ENCODE results near the gene C6orf52.
"Not testable (repeated sequence)": the region's sequence is repeated elsewhere in the genome, so short reads cannot be mapped to it uniquely, and the experiment has no call there.

C6orf52 gene

GRCh38 chr6:10681795-10682194 lies 12.6 kb downstream of the C6orf52 start:
- H3K4me3 ChIP-seq (ENCODE audit: low read depth, low read length): no peak overlapping the region
- ChIA-PET POLR2A (no interaction called here), CTCF (no interaction called here)
- TF ChIP-seq CTCF (IDR thresholded peaks at IDR 0.05; ENCODE audit: insufficient read depth, low read length, missing control alignments): no peak
- DNase-seq (ENCODE audit: low read depth, low spot score): no peak

DNA sequence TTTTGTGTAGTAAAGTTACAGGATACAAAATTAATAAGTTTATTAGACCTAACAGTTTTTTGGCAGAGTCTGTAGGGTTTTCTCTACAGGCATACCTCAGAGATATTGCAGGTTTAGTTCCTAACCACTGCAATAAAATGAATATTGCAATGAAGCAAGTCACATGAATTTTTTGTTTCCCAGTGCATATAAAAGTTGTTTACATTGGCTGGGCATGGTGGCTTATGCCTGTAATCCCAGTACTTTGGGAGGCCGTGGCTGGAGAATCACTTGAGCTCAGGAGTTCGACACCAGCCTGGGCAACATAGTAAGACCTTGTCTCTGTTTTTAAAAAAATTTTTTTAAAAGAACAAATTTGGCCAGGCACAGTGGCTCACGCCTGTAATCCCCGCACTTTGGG lies 16.0 kb downstream of the C6orf52 start:
- no peak for DNase-seq (ENCODE audit: low read depth, low spot score)
- CTCF ChIA-PET: no interaction called here
- no peak for TF ChIP-seq CTCF (IDR thresholded peaks at IDR 0.05; ENCODE audit: insufficient read depth, low read length, missing control alignments)
- POLR2A ChIA-PET: no interaction called here
- H3K4me3 ChIP-seq (ENCODE audit: low read depth, low read length): no peak overlapping the region

DNA sequence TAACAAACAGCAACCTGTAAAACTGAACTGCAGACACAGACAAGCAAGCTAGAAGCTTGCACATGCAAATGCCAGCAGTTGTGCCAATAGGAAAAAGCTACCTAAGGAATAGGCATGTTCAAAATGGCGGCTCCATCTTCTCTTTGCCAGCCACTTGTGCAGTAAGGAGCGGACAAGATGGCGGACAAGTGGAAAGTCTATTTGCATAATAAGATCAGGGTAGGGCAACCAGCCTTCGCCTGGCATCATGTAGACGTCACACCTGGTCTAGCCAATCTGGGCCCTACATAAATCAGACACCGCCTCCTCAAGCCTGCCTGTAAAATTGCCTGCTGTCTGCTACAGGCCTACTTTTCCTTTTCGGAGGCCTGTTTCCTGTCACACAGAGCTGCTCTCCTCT lies 18.0 kb downstream of the C6orf52 start:
- CTCF ChIA-PET: no interaction called here

DNA sequence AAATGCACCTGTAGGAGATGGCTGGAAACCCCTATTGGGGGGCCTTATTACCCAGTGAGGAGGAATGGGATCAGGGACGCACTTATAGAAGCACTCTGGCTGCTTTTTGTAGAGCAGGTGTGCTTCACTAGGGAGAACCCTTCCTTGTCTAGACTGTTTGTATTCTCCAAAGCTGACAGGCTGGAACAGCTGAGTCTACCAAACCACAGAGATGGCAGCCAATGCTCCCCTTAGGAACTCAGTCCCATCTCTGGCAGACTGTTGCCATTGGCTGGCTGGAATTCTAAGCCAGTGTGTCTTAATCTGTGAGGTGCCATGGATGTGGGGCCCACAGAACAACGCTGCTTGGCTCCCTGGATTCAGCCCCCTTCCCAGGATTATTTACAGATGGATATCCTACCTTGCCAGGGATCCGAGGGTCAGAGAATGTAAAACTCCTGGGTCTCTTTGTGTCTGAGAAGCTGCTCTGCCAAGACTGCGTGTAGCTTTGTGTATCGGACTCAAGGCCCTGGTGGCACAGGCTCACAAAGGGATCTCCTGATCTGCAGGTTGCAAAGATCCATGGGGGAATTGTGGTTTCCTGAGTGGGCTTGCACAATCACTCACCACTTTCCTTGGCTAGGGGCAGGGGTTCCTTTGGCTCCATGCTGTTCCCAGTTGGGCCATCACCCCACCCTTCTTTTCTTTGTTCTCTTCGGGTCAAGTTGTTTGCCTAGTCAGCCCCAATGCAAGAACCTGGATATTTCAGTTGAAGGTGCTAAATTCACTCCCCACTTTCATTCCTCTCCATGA lies 26.1 kb downstream of the C6orf52 start:
- no peak for DNase-seq (ENCODE audit: low read depth, low spot score)
- no peak overlapping the region for H3K4me3 ChIP-seq (ENCODE audit: low read depth, low read length)
- TF ChIP-seq CTCF (IDR thresholded peaks at IDR 0.05; ENCODE audit: insufficient read depth, low read length, missing control alignments): no peak
- ChIA-PET POLR2A (no interaction called here), CTCF (no interaction called here)

More for the DNA sequence above, 18.0 kb downstream of the C6orf52 start:
- POLR2A ChIA-PET: no interaction called here
- no peak for DNase-seq (ENCODE audit: low read depth, low spot score)
- no peak overlapping the region for H3K4me3 ChIP-seq (ENCODE audit: low read depth, low read length)
- no peak for TF ChIP-seq CTCF (IDR thresholded peaks at IDR 0.05; ENCODE audit: insufficient read depth, low read length, missing control alignments)

DNA sequence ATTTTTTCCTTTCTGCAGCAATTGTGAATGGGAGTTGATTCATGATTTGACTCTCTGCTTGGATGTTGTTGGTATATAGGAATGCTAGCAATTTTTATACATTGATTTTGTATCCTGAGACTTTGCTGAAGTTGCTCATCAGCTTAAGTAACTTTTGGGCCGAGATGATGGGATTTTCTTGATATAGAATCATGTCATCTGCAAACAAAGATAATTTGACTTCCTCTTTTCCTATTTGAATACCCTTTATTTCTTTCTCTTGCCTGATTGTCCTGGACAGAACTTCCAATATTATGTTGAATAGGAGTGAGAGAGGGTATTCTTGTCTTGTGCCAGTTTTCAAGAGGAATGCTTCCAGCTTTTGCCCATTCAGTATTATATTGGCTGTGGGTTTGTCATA lies 28.8 kb downstream of the C6orf52 start:
- CTCF ChIA-PET; H3K4me3 ChIP-seq (ENCODE audit: low read depth, low read length); DNase-seq (ENCODE audit: low read depth, low spot score): not testable (repeated sequence)
- POLR2A ChIA-PET: interaction anchor here (0.6 kb wide), 1 partner anchor 29 kb away, joined by 3 read pairs; the partner anchor contains the start of gene PAK1IP1

GRCh38 chr6:10662742-10663141 lies 31.7 kb downstream of the C6orf52 start:
- CTCF ChIA-PET: no interaction called here
- DNase-seq (ENCODE audit: low read depth, low spot score): no peak
- POLR2A ChIA-PET: no interaction called here
- TF ChIP-seq CTCF (IDR thresholded peaks at IDR 0.05; ENCODE audit: insufficient read depth, low read length, missing control alignments): no peak
- H3K4me3 ChIP-seq (ENCODE audit: low read depth, low read length): no peak overlapping the region

DNA sequence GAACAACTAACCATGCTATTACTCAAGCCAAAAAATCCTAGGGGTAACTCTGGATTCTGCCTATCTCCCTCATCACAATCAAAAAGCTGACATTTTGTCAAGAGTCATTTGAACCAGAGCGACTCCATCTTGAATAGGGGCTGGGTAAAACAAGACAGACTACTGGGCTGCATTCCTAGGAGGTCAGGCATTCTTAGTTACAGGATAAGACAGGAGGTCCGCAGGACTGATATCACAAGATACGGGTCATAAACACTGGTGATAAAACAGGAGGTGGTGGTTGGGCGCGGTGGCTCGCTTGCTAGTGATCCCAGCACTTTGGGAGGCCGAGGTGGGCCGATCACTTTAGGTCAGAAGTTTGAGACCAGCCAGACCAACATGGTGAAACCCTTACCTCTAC lies 32.2 kb downstream of the C6orf52 start:
- no peak for TF ChIP-seq CTCF (IDR thresholded peaks at IDR 0.05; ENCODE audit: insufficient read depth, low read length, missing control alignments)
- DNase-seq (ENCODE audit: low read depth, low spot score): no peak
- CTCF ChIA-PET: no interaction called here
- H3K4me3 ChIP-seq (ENCODE audit: low read depth, low read length): no peak overlapping the region
- POLR2A ChIA-PET: no interaction called here

- H3K4me3 ChIP-seq (ENCODE audit: low read depth, low read length); DNase-seq (ENCODE audit: low read depth, low spot score); CTCF ChIA-PET; POLR2A ChIA-PET: not testable (repeated sequence)
These were observed 33.8 kb downstream of the C6orf52 start for GRCh38 chr6:10660431-10661191.
